GM21390 (cell line): ENCODE data around the gene CTPS2.

Source experiments
- ATAC-seq: cut with Tn5 transposase; IDR thresholded peaks from one replicate; pipeline ENCODE4 v1.9.1; 2021; ENCODE audit not compliant: unreplicated experiment

CTPS2 gene

GRCh38 chrX:16573781-16574180 lies 138.7 kb downstream of the CTPS2 start:
- ATAC-seq, result no peak

GRCh38 chrX:16567681-16568080 lies 144.8 kb downstream of the CTPS2 start:
- no peak for ATAC-seq

GRCh38 chrX:16566571-16566970 lies 145.9 kb downstream of the CTPS2 start:
- no peak for ATAC-seq

GRCh38 chrX:16560173-16560572 lies 152.3 kb downstream of the CTPS2 start:
- no peak for ATAC-seq

GRCh38 chrX:16559206-16559619 lies 153.3 kb downstream of the CTPS2 start:
- no peak for ATAC-seq

- ATAC-seq, result no peak
Observed at GRCh38 chrX:16558489-16558888, 154.0 kb downstream of the CTPS2 start.

DNA sequence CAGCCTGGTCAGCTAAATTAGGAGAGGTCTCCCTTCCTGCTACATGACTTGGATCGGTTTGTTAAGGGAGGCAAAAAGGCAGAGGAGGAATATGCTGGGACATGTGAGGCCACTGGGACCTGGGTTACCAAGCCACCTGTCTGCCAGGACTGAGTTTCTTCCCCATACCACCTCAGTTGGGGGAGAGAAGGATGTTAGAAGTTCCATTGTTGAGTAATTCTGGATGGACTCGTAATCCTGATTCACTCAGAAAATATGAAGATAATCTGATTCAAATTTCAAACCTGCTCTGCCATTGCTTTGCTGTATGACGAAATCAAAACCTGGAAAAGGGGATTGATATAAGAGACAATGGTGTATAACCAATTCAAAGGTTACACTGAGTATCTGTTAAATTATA lies 159.9 kb downstream of the CTPS2 start:
- no peak for ATAC-seq

GRCh38 chrX:16547644-16548043 lies 164.8 kb downstream of the CTPS2 start:
- ATAC-seq, result no peak

- no peak for ATAC-seq
Observed at GRCh38 chrX:16544969-16545368, 167.5 kb downstream of the CTPS2 start.
